Kidney epithelial cell (primary cell): ENCODE data around the gene ZNF616. TPM values are rescaled to one million over a fixed set of nuclear protein-coding genes. Genes with fewer than 3 reads are reported as not detected.

Source experiments
- DNase-seq: peaks from one replicate; pipeline ENCODE4 v3.0.0-alpha.2; 2010; ENCODE audit warnings: low read depth
- H3K27me3 ChIP-seq: 2 replicates; pipeline ENCODE4 v1.6.0; 2011; ENCODE audit warnings: low read length; ENCODE audit not compliant: control insufficient read depth, insufficient read depth
- H3K36me3 ChIP-seq: 2 replicates; pipeline ENCODE4 v1.5.1; 2011; ENCODE audit warnings: low read length; ENCODE audit not compliant: control insufficient read depth, insufficient read depth
- H3K4me3 ChIP-seq: 2 replicates; pipeline ENCODE4 v1.5.1; 2011; ENCODE audit warnings: low read depth, mild to moderate bottlenecking, control low read depth, low read length
- CTCF ChIP-seq: IDR thresholded peaks from 2 replicates; pipeline ENCODE4 v1.5.1; 2011; ENCODE audit warnings: mild to moderate bottlenecking, moderate library complexity, low read length, control low read depth, inconsistent platforms; ENCODE audit not compliant: insufficient read depth, poor library complexity, severe bottlenecking
- total RNA-seq: library from RNA; depleted of rRNA; stranded (reverse); fragments of >200 nt; gene quantifications from 2 replicates; pipeline ENCODE4 v1.2.3, GENCODE V29; 2015

The ZNF616 gene
- total RNA-seq, 1 donor from 2014 or later: 12.9 TPM

GRCh38 chr19:52120286-52120685 is 19.5 kb downstream of the ZNF616 start:
- no peak for DNase-seq
- TF ChIP-seq CTCF: no peak
- Histone ChIP-seq H3K36me3 (no peaks in the 10 kb centered on the region), H3K4me3 (no peak overlapping the region), H3K27me3 (no peaks in the 10 kb centered on the region)

- TF ChIP-seq CTCF: no peak
Measured at GRCh38 chr19:52115526-52116053, 24.1 kb downstream of the ZNF616 start.

GRCh38 chr19:52114691-52115090 is 25.0 kb downstream of the ZNF616 start:
- no peaks in the 10 kb centered on the region for H3K36me3 ChIP-seq
- DNase-seq: no peak
- TF ChIP-seq CTCF: no peak
- no peaks in the 10 kb centered on the region for H3K27me3 ChIP-seq
- H3K4me3 ChIP-seq: no peak overlapping the region

More at GRCh38 chr19:52115526-52116053, 24.1 kb downstream of the ZNF616 start:
- H3K4me3 ChIP-seq: no peak overlapping the region
- no peaks in the 10 kb centered on the region for H3K36me3 ChIP-seq
- no peaks in the 10 kb centered on the region for H3K27me3 ChIP-seq
- DNase-seq: no peak

- Histone ChIP-seq H3K4me3 (no peak overlapping the region), H3K27me3 (no peaks in the 10 kb centered on the region), H3K36me3 (no peaks in the 10 kb centered on the region)
- DNase-seq: no peak
- no peak for TF ChIP-seq CTCF
Measured at GRCh38 chr19:52112624-52113023, 27.1 kb downstream of the ZNF616 start.

- no peaks in the 10 kb centered on the region for H3K27me3 ChIP-seq
- no peak for TF ChIP-seq CTCF
- H3K36me3 ChIP-seq: no peaks in the 10 kb centered on the region
- no peak for DNase-seq
- no peak overlapping the region for H3K4me3 ChIP-seq
Measured at GRCh38 chr19:52110780-52111179, 29.0 kb downstream of the ZNF616 start.

GRCh38 chr19:52102782-52103181 is 37.0 kb downstream of the ZNF616 start:
- TF ChIP-seq CTCF: no peak
- H3K27me3 ChIP-seq: no peaks in the 10 kb centered on the region
- no peak for DNase-seq
- no peak overlapping the region for H3K4me3 ChIP-seq
- no peaks in the 10 kb centered on the region for H3K36me3 ChIP-seq
